ENCODE data around the gene LINGO3. TPM values are rescaled to one million over a fixed set of nuclear protein-coding genes. Genes with fewer than 3 reads are reported as not detected.

The LINGO3 gene
- total and polyA plus RNA-seq, 2 donors (not counting 1 experiment from before 2014, with no cell fraction given) = 1.1 to 3.9 TPM

GRCh38 chr19:2341244-2341751, 33.3 kb upstream of the LINGO3 start:
- ATAC-seq (ENCODE audit: low read depth) = no peak
- ChIA-PET POLR2A (no interaction called here), CTCF (no interaction called here)
- Histone ChIP-seq H3K9ac (ENCODE audit: low read length) (no peak overlapping the region), H2AFZ (ENCODE audit: insufficient read depth, low read depth, low read length, poor library complexity, severe bottlenecking) (no peak overlapping the region), H3K4me2 (replicated peaks; ENCODE audit: low read depth, low read length, poor library complexity, severe bottlenecking) (no peak overlapping the region), H3K9me3 (ENCODE audit: control extremely low read depth in 1 of 3, control insufficient read depth in 2 of 3, insufficient read depth in 1 of 3, low read length in 2 of 3) (no peaks in the 10 kb centered on the region), H3K27me3 (replicated peaks in 1 of 4; ENCODE audit: control extremely low read depth in 1 of 4, control insufficient read depth in 3 of 4, insufficient read depth in 4 of 4, low read length in 3 of 4) (no peaks in the 10 kb centered on the region), H3K4me3 (ENCODE audit: control extremely low read depth in 1 of 5, extremely low read depth in 1 of 5, insufficient read depth in 1 of 5, low read depth in 2 of 5, low read length in 4 of 5) (no peak overlapping the region), H3K27ac (ENCODE audit: low read length in 2 of 2) (no peak overlapping the region), H3K79me2 (ENCODE audit: control insufficient read depth, insufficient read depth, low read length) (peaks cover 19% of the 10 kb centered on the region), H4K20me1 (ENCODE audit: control insufficient read depth, insufficient read depth, low read length, poor library complexity, severe bottlenecking) (peaks cover 44% of the 10 kb centered on the region), H3K4me1 (ENCODE audit: control insufficient read depth in 2 of 2, insufficient read depth in 2 of 2, low read length in 2 of 2) (no peaks in the 10 kb centered on the region), H3K36me3 (replicated peaks in 1 of 2; ENCODE audit: control extremely low read depth in 1 of 2, control insufficient read depth in 1 of 2, extremely low read depth in 1 of 2, insufficient read depth in 2 of 2, low read length in 1 of 2) (peaks cover 0 to 64% of the 10 kb centered on the region in 2 experiments)
- H3K27me3 Mint-ChIP-seq = no peaks in the 10 kb centered on the region
- no peaks in the 10 kb centered on the region for H3K9me3 Mint-ChIP-seq (ENCODE audit: insufficient read depth)
- H3K27ac Mint-ChIP-seq = peak overlapping the region; percentile 3
- peaks cover 5% of the 10 kb centered on the region for H3K4me1 Mint-ChIP-seq
- 66% methylated on average over 17 of the region's 24 CpGs for WGBS (ENCODE audit: insufficient coverage)
- intact Hi-C loops (cut with micrococcal nuclease) = no loop called here
- H3K4me3 Mint-ChIP-seq = no peak overlapping the region
- TF ChIP-seq EZH2 (IDR thresholded peaks at IDR 0.05; ENCODE audit: borderline replicate concordance, insufficient read depth, low read depth, low read length, poor library complexity, severe bottlenecking) (no peak), CTCF (IDR thresholded peaks at IDR 0.05) (no peak)
- no peak for DNase-seq

- Mint-ChIP-seq H3K27ac (no peak overlapping the region), H3K4me1 (peaks cover 11% of the 10 kb centered on the region), H3K9me3 (ENCODE audit: insufficient read depth) (peaks cover 1% of the 10 kb centered on the region), H3K27me3 (no peaks in the 10 kb centered on the region), H3K4me3 (no peak overlapping the region)
- Histone ChIP-seq H3K27me3 (replicated peaks in 1 of 4; ENCODE audit: control extremely low read depth in 1 of 4, control insufficient read depth in 3 of 4, insufficient read depth in 4 of 4, low read length in 3 of 4) (no peaks in the 10 kb centered on the region), H3K36me3 (replicated peaks in 1 of 2; ENCODE audit: control extremely low read depth in 1 of 2, control insufficient read depth in 1 of 2, extremely low read depth in 1 of 2, insufficient read depth in 2 of 2, low read length in 1 of 2) (peaks cover 0 to 62% of the 10 kb centered on the region in 2 experiments), H3K4me3 (ENCODE audit: control extremely low read depth in 1 of 5, extremely low read depth in 1 of 5, insufficient read depth in 1 of 5, low read depth in 2 of 5, low read length in 4 of 5) (no peak overlapping the region), H3K4me1 (ENCODE audit: control insufficient read depth in 2 of 2, insufficient read depth in 2 of 2, low read length in 2 of 2) (no peaks in the 10 kb centered on the region), H3K4me2 (replicated peaks; ENCODE audit: low read depth, low read length, poor library complexity, severe bottlenecking) (no peak overlapping the region), H4K20me1 (ENCODE audit: control insufficient read depth, insufficient read depth, low read length, poor library complexity, severe bottlenecking) (peaks cover 50% of the 10 kb centered on the region), H2AFZ (ENCODE audit: insufficient read depth, low read depth, low read length, poor library complexity, severe bottlenecking) (no peak overlapping the region), H3K27ac (ENCODE audit: low read length in 2 of 2) (no peak overlapping the region), H3K9me3 (ENCODE audit: control extremely low read depth in 1 of 3, control insufficient read depth in 2 of 3, insufficient read depth in 1 of 3, low read length in 2 of 3) (peaks cover 0 to under 1% (median 0%) of the 10 kb centered on the region in 3 donors), H3K9ac (ENCODE audit: low read length) (no peak overlapping the region), H3K79me2 (ENCODE audit: control insufficient read depth, insufficient read depth, low read length) (peaks cover 25% of the 10 kb centered on the region)
- TF ChIP-seq EZH2 (IDR thresholded peaks at IDR 0.05; ENCODE audit: borderline replicate concordance, insufficient read depth, low read depth, low read length, poor library complexity, severe bottlenecking) (no peak), CTCF (IDR thresholded peaks at IDR 0.05) (no peak)
- POLR2A ChIA-PET = no interaction called here
- DNase-seq (no peak), ATAC-seq (ENCODE audit: low read depth) (no peak)
- CTCF ChIA-PET = no interaction called here
- intact Hi-C loops (cut with micrococcal nuclease) = no loop called here
- 96% methylated on average over 37 of the region's 38 CpGs for WGBS (ENCODE audit: insufficient coverage)
These were observed 32.7 kb upstream of the LINGO3 start for GRCh38 chr19:2340496-2341243.
